HG02571 (cell line): Measurements from ENCODE around the gene TH.

Experiments
- ATAC-seq: cut with Tn5 transposase; IDR thresholded peaks from one replicate; pipeline ENCODE4 v1.9.1; 2021; ENCODE audit warnings: mild to moderate bottlenecking, moderate library complexity; ENCODE audit not compliant: unreplicated experiment

TH gene

GRCh38 chr11:2163428-2163978 lies 8.1 kb downstream of the TH start:
- ATAC-seq, result no peak

- ATAC-seq, result no peak
These were observed 10.8 kb downstream of the TH start, which contains the start of gene INS for GRCh38 chr11:2160736-2161259. INS (minus strand) TSS chr11:2161209; CDS start chr11:2160971, 238 bp downstream.

GRCh38 chr11:2159536-2160413 lies 11.8 kb downstream of the TH start:
- no peak for ATAC-seq

DNA sequence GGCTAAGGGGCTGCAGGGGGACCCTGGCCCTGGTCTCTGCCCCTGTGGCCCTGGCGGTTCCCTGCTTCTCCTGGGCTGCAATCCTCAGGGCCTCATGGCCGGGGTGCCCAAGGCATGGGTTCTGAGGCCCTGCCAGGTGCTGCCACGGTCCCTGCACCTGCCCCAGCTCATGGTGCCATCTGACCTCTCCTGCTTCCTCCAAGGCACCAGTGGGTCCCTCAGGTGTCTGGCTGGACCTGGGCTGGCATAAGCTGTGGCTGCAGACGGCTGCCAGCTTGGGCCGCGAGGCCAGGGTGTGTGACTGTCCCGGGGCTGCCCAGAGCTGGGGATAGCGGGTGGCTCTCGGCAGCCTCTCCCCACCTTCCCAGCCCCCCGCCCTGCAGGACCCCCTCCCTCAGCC lies 12.6 kb downstream of the TH start:
- no peak for ATAC-seq

DNA sequence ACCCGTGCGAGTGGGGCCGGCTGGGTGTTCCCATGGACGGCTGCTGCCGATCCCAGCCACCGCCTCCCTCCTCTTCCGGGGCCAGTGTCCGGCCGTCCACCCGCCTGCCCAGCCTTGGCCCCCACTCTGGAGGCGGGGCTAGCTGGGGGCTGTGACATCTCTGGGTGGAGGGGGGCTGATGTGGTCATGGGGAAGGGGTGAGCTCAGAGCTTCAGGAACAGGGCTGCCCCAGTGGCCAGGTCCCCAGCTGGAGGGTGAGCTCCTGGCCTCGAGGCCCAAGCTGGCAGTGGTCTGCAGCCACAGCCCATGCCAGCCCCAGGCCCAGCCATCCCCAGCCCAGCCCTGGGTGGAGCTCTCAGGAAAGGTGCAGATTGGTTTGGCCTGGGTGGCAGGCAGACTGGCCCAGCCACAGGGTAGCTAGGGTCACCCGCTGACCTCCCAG lies 13.3 kb downstream of the TH start:
- ATAC-seq, result no peak

GRCh38 chr11:2157294-2158040 lies 14.1 kb downstream of the TH start:
- ATAC-seq, result no peak

DNA sequence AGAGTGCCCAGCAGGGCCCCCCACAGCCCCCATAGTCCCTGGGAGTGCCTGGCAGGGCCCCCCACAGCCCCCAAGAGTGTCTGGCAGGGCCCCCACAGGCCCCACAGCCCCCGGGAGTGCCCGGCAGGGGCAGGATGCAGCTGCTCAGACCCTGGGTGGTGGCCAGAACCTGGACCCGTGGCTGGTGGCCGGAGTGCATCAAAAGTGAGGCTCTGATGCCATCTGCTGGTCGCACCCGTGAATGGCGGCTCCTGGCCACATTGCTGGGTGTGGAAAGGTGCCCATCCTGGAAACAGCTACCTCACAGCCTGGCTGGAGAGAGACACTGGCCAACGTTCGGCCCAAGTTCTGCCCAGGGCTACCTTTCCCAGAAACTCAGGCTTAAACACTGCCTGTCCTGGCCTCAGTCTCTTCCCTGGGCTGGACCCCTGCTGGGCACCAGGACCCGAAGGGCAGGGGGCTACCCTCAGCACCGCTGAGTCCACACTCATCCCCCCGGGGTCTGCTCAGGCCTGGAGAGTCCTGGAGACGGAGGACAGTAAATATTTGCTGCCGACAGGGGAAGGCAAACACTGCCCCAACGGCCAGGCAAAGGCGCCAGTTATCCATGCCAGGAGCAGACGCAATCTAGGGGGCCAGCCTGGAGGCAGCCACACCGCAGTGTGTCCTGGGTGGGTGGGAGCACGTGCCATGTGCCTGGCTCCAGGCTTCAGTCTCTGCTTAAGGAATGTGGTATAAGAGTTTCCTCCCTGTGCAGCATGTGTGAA lies 15.0 kb downstream of the TH start:
- ATAC-seq, result no peak

DNA sequence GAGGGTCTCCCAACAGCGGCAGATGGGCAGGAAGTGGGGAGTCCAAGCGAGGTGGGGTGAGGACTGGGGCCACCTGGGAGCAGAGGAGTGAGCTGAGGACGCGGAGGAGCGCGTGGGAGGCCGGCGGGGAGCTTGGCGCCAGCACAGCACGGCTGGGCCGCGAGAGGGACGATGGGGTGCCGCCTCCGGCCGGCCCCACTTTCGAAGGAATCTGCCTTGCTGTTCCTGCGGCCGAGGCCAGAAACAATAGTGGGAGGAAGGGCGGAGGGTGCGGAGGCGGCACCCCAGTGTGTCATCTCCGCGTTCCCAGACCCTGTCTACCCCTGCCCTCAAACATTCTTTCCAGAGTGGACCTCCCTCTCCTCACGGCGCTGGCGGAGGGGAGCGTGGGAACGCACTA lies 16.1 kb downstream of the TH start:
- ATAC-seq, result no peak

DNA sequence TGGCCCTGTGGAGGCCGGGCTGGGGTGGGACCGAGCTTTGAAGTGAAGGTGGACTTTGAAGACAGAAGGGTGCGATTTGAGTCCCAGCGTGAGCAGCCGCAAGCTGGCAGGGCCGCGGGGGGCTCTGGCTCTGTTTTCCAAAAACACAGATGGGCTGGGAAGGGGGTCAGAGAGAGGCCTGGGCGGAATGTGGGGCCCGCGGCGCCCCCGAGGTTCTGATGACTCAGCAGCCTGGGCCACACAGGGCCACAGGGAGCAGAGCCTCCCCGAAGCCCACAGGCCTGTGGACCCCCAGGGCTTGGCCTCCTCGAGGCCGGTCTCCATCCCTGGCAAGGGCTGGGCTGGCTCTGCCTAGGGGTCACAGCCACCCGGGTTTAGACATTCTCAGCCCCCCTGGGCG lies 16.7 kb downstream of the TH start:
- no peak for ATAC-seq

DNA sequence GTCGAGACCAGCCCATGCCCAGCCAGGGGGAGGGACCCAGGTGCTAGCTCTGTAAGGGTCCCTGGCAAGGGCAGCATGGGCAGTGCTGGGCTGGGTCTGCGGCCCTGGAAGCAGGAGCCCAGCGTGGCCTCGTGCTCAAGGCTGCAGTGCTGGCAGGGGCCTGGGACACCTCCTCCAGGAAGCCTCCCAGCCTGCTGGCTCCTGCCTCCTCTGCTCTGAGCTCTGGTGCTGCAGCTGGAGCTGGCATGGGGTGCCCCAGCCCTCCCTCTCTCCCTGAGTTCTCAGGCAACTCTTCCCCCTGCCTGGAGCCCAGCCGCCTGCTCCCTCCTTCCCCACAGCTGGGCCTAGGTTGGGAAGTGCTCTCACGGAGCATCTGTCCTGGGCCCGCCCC lies 17.4 kb downstream of the TH start:
- no peak for ATAC-seq

DNA sequence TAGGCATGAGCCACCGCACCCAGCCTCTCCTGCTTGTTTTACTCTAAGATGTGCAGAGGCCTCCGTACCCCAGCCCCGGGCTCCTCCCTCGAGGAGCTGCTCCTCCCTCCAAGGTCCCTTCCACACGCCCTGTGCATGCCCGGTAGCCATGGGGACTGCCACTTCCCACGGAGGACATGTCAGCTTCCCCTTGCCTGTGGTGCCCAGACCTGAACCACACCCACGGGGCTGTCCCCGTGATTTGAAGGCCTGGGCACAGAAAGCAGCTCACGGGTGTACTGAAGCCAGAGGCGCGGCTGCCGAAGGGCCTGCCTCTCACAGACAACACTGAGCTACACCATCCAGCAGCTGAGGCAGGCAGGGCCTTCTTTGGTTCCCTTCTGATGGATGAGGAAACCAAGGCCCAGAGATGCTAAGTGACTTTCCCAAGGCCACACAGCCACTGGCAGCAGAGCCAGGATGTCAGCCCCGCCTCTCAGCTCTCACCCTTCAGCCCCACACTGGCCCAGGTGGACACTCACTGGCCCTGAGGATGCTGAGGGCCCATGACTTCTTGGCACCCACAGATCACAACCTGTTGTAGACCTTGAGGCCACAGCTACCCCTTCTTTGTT lies 17.9 kb downstream of the TH start:
- ATAC-seq, result no peak

GRCh38 chr11:2151500-2152257 lies 19.9 kb downstream of the TH start:
- no peak for ATAC-seq

GRCh38 chr11:2149864-2150847 lies 21.5 kb downstream of the TH start:
- ATAC-seq, result no peak

- no peak for ATAC-seq
These were observed 22.2 kb downstream of the TH start for GRCh38 chr11:2149460-2149859.

DNA sequence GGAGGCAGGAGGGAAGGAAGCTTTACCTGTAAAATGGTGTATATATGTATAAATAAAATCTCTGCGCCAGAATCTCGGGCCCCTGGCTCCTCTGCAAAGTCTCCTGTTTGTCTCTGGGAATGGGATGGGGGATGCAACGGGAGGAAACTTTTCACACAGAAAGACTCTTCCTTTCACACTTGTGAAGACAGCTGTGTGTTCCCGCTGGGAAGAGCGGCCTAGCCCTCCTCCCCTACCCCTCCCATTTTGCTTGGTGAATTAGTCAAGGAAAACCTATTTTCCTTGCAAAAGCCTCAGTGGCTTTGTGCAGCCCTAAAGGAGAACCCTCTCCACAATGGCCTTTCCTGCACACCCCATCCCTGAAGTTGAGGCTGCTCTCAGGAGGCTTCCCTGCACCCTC lies 23.0 kb downstream of the TH start:
- no peak for ATAC-seq

GRCh38 chr11:2147391-2147790 lies 24.2 kb downstream of the TH start:
- ATAC-seq, result no peak

DNA sequence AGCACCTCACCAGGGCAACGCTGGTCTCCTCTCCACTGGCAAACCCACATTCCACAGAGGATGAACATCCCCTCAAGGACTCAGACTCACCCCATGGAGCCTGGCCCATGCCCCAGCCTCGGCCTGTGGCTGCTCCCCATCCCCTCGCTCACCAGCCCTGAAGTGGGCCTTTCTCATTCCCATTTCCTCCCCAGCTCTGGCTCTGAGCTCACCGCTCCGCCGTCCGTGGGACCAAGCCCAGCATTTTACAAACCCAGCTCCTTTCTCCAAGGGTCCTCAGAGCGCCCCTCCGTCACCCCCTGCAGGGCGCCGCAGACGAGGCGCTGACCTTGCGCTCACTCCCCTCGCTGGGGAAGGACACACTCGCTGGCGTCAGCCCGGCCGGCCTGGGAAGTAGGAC lies 25.6 kb downstream of the TH start:
- no peak for ATAC-seq

DNA sequence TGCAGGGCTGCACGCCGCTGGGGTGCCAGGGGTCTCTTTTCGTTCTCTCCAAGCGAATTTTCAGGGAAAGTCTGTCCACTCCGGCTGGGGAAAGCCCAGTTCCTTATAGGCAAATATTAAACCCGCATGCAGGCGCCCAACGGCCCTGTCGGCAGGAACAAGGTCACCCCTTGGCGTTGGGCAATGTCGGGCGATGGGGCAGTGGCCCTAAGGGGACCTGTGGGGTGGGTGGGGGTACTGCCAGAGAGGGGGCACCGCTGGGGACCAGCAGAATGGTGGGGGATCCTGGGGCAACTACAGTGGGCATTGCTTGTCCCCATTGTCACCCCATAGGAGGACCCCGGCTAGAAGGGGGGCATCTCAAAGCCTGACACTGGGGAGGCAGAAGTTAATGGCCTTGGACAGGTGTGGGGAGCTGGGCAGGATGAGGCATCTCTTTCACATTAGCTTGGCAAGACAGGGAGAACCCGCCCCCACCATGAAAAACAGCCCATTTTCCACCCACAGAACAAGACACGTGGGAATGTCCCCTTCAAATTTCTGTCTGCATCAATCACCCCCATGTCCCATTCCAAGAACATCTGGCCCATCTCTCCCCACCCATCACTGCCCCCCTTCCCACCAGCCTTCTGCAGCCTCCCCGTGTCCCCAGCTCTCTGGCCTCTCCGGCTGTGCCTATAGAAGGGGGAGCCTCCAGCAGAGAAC lies 26.9 kb downstream of the TH start:
- no peak for ATAC-seq
